Lower leg skin (tissue), 3 donors: Measurements from ENCODE around the gene DUSP22.

ENCODE experiments used
- POLR2A ChIP-seq, 2 donors: fragments of 450-650 bp; IDR thresholded peaks; one replicate each; pipeline ENCODE4 v1.6.1; 2016 to 2017; ENCODE audit warnings: antibody characterized with exemption in 2 of 2, mild to moderate bottlenecking in 1 of 2, moderate library complexity in 1 of 2
- TF ChIP-seq, protein P1 (sequence below), 3 donors: fragments of 450-650 bp; IDR thresholded peaks; one replicate each; pipeline ENCODE4 v1.5.1; 2016; ENCODE audit warnings: antibody characterized with exemption in 3 of 3, mild to moderate bottlenecking in 3 of 3, moderate library complexity in 2 of 3

DNA sequence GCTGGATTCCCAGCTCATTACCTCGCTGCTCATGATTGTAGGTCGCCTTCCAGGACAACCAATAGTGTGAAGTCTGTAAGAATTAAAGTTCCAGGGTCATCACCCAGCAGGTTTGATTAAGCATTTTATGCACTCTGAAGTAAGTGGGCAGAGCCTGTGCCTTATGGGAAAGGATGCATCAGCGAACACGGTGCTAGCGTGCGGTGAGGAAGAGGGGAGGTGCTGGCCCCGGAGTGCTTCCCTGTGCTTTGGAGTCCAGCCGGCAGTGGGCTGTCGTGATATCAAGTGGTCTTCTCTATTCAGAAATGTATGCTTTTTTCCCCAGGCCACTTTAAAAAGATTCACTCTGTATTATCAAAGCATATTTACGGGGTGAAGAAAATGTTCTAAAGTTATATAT, 16.0 kb downstream of the DUSP22 start:
- TF ChIP-seq, protein P1, sequence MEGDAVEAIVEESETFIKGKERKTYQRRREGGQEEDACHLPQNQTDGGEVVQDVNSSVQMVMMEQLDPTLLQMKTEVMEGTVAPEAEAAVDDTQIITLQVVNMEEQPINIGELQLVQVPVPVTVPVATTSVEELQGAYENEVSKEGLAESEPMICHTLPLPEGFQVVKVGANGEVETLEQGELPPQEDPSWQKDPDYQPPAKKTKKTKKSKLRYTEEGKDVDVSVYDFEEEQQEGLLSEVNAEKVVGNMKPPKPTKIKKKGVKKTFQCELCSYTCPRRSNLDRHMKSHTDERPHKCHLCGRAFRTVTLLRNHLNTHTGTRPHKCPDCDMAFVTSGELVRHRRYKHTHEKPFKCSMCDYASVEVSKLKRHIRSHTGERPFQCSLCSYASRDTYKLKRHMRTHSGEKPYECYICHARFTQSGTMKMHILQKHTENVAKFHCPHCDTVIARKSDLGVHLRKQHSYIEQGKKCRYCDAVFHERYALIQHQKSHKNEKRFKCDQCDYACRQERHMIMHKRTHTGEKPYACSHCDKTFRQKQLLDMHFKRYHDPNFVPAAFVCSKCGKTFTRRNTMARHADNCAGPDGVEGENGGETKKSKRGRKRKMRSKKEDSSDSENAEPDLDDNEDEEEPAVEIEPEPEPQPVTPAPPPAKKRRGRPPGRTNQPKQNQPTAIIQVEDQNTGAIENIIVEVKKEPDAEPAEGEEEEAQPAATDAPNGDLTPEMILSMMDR (IDR thresholded peaks at IDR 0.05), result no peak
- no peak for TF ChIP-seq POLR2A (IDR thresholded peaks at IDR 0.05)
